HEK293T (cell line): ENCODE measurements around the gene INPP5A.

ENCODE experiments used
- CTCF ChIA-PET: fragments of 350-600 bp; formaldehyde crosslinking; extraction: SDS; loops from one replicate; lab custom pipeline; 2021; ENCODE audit warnings: antibody characterized with exemption, inconsistent platforms; lab: Yijun Ruan, JAX
- POLR2A ChIA-PET: fragments of 350-600 bp; formaldehyde crosslinking; extraction: SDS; loops from one replicate; lab custom pipeline; 2020; ENCODE audit warnings: antibody characterized with exemption, inconsistent platforms; lab: Yijun Ruan, JAX
- DNase-seq: peaks from one replicate; pipeline ENCODE4 v3.0.0; 2012; ENCODE audit warnings: mixed read lengths; ENCODE audit errors: extremely low spot score
- ARNT ChIP-seq: fragments of 450-650 bp; IDR thresholded peaks from 2 replicates; pipeline ENCODE4 v1.6.1; 2017; ENCODE audit warnings: mild to moderate bottlenecking
- BHLHE40 ChIP-seq: fragments of 450-650 bp; IDR thresholded peaks from 2 replicates; pipeline ENCODE4 v1.6.1; 2016; ENCODE audit warnings: mild to moderate bottlenecking, moderate library complexity, borderline replicate concordance
- CTBP1 ChIP-seq: fragments of 450-650 bp; IDR thresholded peaks from 2 replicates; pipeline ENCODE4 v1.6.1; 2016; ENCODE audit warnings: borderline replicate concordance
- ELF4 ChIP-seq: fragments of 450-650 bp; IDR thresholded peaks from 2 replicates; pipeline ENCODE4 v1.6.1; 2017; ENCODE audit warnings: antibody characterized with exemption
- FOXA1 ChIP-seq: fragments of 450-650 bp; IDR thresholded peaks from 2 replicates; pipeline ENCODE4 v1.6.1; 2016; ENCODE audit warnings: mild to moderate bottlenecking
- FOXK2 ChIP-seq: fragments of 450-650 bp; IDR thresholded peaks from 2 replicates; pipeline ENCODE4 v1.6.1; 2016; ENCODE audit warnings: mild to moderate bottlenecking
- FOXM1 ChIP-seq: fragments of 450-650 bp; IDR thresholded peaks from 2 replicates; pipeline ENCODE4 v1.6.1; 2017; ENCODE audit warnings: mild to moderate bottlenecking, borderline replicate concordance
- HDGF ChIP-seq: fragments of 450-650 bp; IDR thresholded peaks from 2 replicates; pipeline ENCODE4 v1.6.1; 2017; ENCODE audit warnings: antibody characterized with exemption, borderline replicate concordance
- L3MBTL2 ChIP-seq: fragments of 450-650 bp; conservative IDR thresholded peaks from 2 replicates; pipeline ENCODE4 v1.6.1; 2016; ENCODE audit warnings: mild to moderate bottlenecking
- LEF1 ChIP-seq: fragments of 450-650 bp; IDR thresholded peaks from 2 replicates; pipeline ENCODE4 v1.6.1; 2017; ENCODE audit warnings: mild to moderate bottlenecking, borderline replicate concordance
- NFRKB ChIP-seq: fragments of 450-650 bp; IDR thresholded peaks from 2 replicates; pipeline ENCODE4 v1.6.1; 2016; ENCODE audit warnings: mild to moderate bottlenecking, moderate library complexity
- SP1 ChIP-seq: fragments of 450-650 bp; IDR thresholded peaks from 2 replicates; pipeline ENCODE4 v1.6.1; 2017
- SUZ12 ChIP-seq: fragments of 450-650 bp; IDR thresholded peaks from 2 replicates; pipeline ENCODE4 v1.6.1; 2016; ENCODE audit warnings: mild to moderate bottlenecking
- TARDBP ChIP-seq: fragments of 450-650 bp; IDR thresholded peaks from 2 replicates; pipeline ENCODE4 v1.6.1; 2016
- ZNF384 ChIP-seq: fragments of 450-650 bp; IDR thresholded peaks from 2 replicates; pipeline ENCODE4 v1.6.1; 2016
- TF ChIP-seq, protein P1 (sequence below): fragments of 450-650 bp; IDR thresholded peaks from 2 replicates; pipeline ENCODE4 v1.6.1; 2016

The INPP5A gene

GRCh38 chr10:132507956-132508490 is 29.6 kb upstream of the INPP5A start:
- TF ChIP-seq TARDBP: no peak
- TF ChIP-seq, protein P1, sequence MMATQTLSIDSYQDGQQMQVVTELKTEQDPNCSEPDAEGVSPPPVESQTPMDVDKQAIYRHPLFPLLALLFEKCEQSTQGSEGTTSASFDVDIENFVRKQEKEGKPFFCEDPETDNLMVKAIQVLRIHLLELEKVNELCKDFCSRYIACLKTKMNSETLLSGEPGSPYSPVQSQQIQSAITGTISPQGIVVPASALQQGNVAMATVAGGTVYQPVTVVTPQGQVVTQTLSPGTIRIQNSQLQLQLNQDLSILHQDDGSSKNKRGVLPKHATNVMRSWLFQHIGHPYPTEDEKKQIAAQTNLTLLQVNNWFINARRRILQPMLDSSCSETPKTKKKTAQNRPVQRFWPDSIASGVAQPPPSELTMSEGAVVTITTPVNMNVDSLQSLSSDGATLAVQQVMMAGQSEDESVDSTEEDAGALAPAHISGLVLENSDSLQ: no peak
- no peak for TF ChIP-seq SP1
- TF ChIP-seq FOXK2: no peak
- TF ChIP-seq FOXM1: no peak
- TF ChIP-seq SUZ12: no peak
- no peak for TF ChIP-seq BHLHE40
- no peak for TF ChIP-seq HDGF
- TF ChIP-seq ELF4: no peak
- TF ChIP-seq NFRKB: no peak
- no peak for TF ChIP-seq LEF1
- TF ChIP-seq ARNT: no peak
- no peak for TF ChIP-seq CTBP1
- TF ChIP-seq L3MBTL2: no peak
- TF ChIP-seq ZNF384: no peak
- TF ChIP-seq FOXA1: no peak
- ChIA-PET CTCF (interaction anchor here (0.9 kb wide), 1 partner anchor 73 kb away, joined by 3 read pairs; no protein-coding TSS in a partner anchor), POLR2A (no interaction called here)
- no peak for DNase-seq

DNA sequence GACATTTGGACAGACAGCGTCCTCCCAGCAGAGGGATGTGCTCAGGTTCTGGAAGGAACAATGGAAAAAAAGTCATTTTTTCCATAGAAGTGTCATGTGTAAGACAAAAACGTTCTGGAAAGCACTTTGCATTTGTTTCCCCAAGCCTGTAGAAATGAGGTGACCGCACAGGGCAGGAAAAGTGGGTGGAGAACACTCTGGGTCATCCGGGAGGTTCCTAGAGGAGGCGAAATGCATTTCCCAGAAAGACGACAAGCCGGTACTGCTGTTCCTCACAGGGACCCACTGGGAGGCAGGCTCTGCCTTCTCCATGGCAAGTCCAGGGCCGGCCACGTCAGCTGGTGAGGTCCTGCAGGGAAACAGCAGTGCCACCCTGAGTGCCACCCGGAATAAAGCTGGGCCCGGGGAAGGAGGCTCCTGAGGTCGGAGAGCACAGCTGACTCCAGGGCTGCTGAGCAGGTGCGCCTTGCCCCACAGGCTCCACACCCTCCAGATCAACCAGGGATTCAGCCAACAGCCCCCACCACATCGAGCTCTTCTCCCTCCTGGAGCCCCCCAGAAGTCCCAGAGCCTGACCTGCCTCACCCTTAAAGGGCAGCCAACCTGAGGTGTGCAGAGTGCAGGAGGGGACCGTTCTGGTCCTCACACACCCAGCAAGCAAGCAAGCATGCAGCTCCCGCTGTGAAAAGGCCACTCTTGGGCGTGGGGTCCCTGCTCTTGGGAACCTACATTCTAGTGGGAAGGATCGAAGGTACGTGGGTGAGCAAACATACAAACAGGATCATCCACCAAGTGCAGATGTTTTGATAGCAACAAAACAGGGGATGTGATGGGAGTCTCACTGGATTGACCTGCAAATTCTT is 28.8 kb upstream of the INPP5A start:
- CTCF ChIA-PET: interaction anchor here (0.9 kb wide), 1 partner anchor 72 kb away, joined by 3 read pairs; no protein-coding TSS in a partner anchor
- POLR2A ChIA-PET: no interaction called here
- TF ChIP-seq SP1 (no peak), FOXM1 (no peak), ELF4 (no peak), FOXA1 (no peak), LEF1 (no peak), FOXK2 (no peak), HDGF (no peak), CTBP1 (no peak), BHLHE40 (no peak), ZNF384 (no peak), L3MBTL2 (no peak), ARNT (no peak), NFRKB (no peak), SUZ12 (no peak), TARDBP (no peak)
- TF ChIP-seq, protein P1: no peak
- no peak for DNase-seq

DNA sequence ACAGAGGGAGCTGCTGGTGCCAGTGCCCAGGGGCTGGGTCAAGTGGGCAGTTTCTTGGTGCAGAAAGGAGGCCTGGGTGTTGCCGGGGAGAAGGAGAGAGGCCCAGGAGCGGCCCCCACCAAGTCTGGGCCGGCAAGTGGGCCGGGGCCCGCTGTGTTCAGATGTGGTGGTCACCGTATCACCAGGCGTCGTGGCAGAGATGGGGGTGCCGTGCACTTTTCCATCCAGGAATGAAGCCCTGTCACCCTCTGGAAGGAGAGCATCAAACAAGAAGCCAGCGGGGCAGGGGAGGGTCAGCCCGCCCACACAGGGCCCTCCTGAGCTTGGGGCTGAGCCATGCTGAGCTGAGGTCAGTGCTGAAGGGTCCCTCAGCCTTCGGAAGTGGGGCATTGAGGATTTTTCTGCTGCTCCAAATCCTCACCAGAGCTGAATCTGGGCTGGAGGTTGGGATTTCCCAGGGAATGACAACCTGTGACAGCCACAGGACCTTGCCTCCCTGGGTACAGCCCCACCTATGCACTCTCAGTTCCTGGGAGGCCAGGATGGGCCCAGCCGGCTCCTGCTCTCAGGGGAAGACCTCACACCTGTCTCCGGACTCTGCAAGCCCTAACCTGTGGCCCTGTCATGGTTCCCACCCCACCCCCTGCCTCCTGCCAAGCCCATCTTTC is 27.9 kb upstream of the INPP5A start:
- POLR2A ChIA-PET: no interaction called here
- CTCF ChIA-PET: no interaction called here
- no peak for TF ChIP-seq FOXM1
- no peak for TF ChIP-seq ELF4
- no peak for TF ChIP-seq FOXK2
- no peak for TF ChIP-seq CTBP1
- no peak for TF ChIP-seq SUZ12
- no peak for TF ChIP-seq ZNF384
- no peak for TF ChIP-seq SP1
- no peak for TF ChIP-seq LEF1
- no peak for TF ChIP-seq HDGF
- no peak for TF ChIP-seq NFRKB
- TF ChIP-seq FOXA1: no peak
- TF ChIP-seq TARDBP: no peak
- TF ChIP-seq ARNT: no peak
- TF ChIP-seq, protein P1: no peak
- no peak for TF ChIP-seq BHLHE40
- TF ChIP-seq L3MBTL2: no peak
- DNase-seq: no peak

- TF ChIP-seq LEF1 (no peak), ZNF384 (no peak), L3MBTL2 (no peak), FOXK2 (no peak), HDGF (no peak), CTBP1 (no peak), ELF4 (no peak), FOXM1 (no peak), TARDBP (no peak), BHLHE40 (no peak), SP1 (no peak), NFRKB (no peak), SUZ12 (no peak), FOXA1 (no peak)
- TF ChIP-seq, protein P1: no peak
- ChIA-PET CTCF (no interaction called here), POLR2A (no interaction called here)
- DNase-seq: no peak
Measured at GRCh38 chr10:132510174-132510611, 27.4 kb upstream of the INPP5A start.
